Superior temporal gyrus (tissue), 1 donor: ENCODE results near the gene TRIM65.
"Not testable (repeated sequence)": the region's sequence is repeated elsewhere in the genome, so short reads cannot be mapped to it uniquely, and the experiment has no call there.

Experiments used
- DNase-seq: peaks from one replicate; pipeline ENCODE4 v3.0.0-alpha.2; 2016; ENCODE audit errors: extremely low spot score

TRIM65 gene

DNA sequence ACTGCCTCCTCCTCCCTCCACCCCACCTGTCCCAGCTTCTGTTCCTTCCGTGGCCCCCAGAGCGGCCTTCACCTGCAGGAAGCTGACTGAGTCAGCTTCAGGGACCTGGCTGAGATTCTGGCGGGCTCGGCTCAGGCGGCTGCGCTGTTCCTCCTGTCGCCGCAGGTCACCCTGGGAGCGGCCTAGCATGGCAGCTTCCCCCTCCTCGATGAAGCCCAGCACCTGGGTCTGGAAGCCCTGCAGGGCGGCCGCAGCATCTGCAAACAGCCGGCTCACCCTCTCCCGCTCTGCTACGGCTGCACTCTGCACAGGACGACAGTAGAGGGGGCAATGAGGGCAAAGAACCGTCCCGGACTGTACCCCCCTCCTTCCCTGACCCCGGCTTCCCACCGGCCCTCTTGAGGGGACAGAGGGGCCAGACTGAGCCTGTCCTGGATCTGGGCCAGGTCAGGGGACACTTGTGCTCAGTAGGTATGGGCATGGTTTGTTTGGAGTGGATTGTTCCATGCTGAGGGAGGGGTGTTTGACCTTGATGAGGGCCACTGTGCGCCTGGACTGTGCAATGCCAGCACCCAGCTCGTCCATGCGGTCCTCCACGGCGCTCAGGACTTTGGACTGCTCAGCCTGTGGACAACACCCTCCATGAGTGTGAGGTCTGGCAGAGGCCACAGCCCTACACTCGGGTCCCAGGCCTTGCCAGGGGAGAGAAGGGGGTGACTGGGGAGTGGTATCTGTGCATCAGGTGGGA is 20.4 kb downstream of the TRIM65 start:
- no peak for DNase-seq

DNA sequence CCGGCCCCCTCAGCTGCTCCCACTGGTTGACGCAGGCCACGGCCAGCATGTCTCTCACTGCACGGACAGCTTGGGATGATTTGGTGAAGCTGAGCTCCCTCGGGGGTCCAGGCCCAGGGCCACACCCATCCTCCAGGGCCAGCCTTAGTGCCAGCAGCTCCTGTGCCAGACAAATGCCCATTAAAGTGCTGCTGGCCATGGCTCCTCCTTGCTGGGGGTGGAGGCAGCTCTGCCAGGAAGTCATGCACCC is 20.9 kb downstream of the TRIM65 start:
- no peak for DNase-seq

DNA sequence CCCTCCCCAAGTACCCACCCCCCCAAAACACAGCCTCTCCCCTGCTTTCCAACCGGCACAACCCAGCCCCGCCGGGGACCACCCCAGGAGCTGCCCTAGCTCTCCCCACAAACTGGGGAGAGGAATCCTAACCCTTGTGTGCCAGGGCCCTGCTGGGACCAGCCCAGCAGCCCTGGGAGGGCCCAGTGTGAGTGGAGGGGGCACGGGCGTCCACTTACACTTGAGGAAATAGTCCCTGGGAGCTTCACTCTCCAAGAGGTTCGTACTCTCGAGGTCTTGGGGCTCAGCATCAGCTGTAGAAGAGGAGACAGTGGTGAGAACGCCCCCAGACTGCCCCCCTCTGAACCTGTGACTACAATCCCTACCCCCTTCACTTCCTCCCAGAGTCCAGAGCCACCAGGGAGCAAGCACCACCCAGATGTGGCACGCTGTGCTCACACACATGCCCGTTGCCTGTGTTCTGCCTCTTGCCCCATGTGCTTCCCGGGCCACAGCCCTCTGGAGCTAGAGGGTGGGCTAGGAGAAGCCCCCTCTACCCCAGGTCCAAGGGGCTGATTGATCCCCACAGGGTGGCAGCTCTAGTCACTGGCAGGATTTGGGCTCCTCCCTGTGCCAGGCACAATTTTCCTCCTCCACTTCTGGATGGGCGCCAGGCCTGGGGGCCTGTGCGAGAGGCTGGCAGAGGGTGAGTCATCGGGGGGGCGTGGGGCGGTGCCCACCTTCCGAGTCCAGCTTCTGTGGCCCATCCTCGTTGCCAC is 21.4 kb downstream of the TRIM65 start:
- no peak for DNase-seq

DNA sequence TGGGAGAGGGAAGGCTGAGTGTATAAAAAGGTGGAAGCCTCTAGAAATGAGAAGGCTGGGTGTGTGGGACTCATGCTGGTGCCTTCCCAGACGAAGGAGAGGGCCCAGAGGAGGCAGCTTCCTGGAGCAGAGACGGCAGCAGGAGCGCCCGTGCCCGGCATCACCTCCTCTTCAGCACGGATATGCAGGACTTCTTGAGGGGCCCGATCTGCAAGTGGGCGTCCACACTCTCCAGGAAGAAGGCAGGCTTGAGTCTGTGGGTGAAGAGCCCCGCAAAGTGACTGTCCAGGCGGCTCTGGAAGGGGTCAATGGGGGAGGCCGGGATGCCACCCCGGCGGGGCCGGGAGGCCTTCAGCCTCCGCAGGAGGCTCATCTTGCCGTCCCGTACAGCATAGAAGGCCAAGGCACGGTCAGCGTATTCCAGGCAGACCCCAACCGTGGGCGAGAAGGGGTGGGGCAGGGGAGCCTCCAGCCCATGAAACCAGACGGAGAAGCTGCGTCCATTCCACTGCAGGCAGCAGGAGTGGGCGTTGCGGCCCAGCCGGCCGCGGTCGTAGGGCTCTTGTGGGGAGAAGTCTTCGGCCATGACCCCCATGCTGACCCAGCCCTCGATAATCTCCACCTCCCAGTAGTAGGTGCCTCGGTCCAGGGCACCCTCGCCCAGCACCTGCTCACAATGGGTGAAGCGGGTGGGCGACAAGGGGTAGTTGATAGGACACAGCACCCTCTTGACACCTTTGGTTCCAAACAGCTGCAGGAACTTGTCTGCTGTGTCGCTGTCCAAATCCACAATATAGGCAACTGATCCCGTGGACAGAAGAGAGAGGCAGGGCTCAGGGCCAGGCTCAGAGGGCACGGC is 22.2 kb downstream of the TRIM65 start:
- no peak for DNase-seq

DNA sequence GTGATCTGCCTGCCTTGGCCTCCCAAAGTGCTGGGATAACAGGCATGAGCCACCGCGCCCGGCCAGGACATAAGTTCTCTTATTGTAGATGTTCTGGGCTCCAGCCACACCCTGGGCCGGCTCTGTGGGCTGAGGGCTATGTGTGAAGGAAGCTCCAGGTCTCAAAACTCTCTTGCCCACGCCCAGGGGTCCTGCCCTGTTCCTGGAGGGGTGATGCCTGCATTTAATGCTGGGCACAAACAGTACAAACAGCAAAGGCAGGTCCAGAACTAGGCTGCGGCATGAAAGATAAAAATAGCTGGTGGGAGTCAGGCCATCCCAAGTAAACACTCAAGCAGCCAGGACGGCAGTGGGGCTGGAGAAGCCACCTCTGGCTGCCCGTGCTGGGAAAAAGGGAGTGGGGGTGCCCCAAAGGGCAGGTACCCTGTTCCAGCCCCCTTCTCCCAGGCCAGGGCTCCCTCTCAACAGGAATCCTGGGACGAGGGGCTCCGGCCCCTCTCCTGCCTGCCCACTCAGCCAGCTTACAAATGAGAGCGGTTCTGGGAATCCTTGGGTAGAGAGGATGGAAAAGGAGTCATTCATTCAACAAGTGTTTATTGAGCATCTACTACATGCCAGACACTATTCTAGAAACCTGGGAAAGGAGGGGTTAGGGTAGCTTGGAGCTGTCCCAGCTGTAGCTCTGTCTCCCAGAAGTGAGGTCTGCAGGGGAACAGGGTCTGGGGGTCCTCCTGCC is 23.0 kb downstream of the TRIM65 start:
- no peak for DNase-seq

DNA sequence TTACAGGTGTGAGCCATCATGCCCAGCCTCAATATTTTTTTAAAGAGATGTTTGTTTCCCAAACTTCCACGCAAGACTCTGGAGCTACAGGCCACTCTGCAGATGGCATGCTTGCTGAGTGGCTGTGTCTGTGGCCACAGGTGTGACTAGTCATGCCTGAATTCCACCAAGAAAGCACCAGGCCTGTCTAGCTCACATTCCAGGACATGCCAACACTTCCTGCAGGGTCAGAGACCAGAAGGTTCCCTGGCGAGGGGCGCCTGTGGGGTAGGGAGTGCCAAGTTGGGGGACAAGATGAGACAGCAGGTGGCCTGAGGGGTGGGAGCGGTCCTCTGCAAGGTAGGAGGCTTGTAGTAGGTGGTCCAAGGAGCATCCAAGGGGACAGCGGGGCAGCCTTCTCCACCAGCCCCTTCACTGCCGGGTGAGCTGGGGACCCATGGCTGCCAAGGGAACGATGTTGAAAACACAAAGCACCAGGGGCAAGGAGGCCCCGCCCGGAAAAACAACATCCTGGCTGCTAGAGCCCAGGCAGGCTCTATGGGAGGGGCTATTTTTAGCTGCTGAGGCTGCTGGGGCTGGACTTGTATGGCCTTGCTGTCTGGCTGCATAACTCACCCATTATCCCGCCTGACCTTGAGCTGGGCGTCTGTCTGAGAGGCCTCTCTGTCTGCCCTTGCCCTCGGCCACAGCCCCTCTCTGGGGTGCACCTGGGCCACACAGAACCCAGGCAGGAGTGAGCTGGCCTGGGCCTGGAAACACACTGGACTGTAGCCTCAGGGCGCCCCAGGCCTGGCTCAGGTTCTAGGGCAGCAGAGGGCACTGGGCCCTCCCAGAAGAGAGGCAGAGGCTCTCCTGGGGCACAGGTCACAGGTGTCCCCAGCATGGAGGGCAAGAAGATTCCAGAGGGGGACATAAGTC is 24.1 kb downstream of the TRIM65 start:
- DNase-seq = no peak

DNA sequence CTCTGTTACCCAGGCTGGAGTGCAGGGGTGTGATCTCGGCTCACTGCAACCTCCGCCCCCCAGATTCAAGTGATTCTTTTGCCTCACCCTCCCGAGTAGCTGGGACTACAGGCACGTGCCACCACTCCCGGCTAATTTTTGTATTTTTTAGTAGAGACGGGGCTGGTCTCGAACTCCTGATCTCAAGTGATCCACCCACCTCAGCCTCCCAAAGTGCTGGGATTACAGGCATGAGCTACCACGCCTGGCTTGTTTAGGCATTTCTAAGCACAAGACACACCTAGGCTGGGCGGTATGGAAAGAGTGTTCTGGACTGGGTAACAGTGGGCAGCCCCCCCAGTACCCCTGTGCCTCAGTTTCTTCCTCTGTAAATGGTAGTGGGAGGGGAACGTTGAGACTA is 26.5 kb downstream of the TRIM65 start:
- DNase-seq = not testable (repeated sequence)

DNA sequence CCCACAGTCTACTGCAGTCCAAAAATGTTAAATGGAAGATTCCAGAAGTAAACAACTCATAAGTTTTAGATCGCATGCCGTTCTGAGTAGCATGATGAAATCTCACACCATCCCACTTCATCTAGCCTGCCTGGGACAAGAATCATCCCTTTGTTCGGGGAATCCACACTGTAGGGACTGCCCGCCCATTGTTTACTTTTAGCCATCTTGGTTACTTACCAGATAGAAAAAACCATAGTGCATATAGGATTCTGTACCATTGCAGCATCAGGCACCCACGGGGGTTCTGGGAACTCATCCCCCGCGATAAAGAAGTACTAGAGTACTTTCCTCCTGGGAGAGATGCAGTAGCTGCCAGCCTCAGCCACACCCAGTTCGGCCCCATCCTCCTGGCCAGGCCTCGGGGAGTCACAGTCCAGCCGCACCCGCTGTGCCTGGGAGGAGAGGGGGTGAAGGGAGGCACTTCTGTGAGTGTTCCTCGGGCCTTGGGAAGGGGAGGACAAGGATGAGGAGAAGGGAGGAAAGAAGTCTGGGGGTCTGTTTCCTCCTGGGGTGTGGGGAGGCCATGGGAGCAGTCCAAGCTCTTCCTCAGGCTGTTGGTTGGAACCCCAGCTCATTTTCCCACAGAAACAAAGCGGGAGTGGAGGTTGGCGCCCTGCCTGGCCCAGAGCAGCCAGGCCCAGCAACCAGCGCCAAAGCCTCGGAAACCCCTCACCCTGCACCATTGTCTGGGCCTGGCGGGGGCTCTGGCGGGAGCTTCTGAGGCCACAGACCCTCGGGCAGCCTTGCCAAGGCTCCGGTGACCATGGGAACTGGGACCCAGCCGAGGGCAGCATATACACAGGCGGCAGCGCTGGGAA is 27.2 kb downstream of the TRIM65 start:
- DNase-seq = peak; percentile 90

DNA sequence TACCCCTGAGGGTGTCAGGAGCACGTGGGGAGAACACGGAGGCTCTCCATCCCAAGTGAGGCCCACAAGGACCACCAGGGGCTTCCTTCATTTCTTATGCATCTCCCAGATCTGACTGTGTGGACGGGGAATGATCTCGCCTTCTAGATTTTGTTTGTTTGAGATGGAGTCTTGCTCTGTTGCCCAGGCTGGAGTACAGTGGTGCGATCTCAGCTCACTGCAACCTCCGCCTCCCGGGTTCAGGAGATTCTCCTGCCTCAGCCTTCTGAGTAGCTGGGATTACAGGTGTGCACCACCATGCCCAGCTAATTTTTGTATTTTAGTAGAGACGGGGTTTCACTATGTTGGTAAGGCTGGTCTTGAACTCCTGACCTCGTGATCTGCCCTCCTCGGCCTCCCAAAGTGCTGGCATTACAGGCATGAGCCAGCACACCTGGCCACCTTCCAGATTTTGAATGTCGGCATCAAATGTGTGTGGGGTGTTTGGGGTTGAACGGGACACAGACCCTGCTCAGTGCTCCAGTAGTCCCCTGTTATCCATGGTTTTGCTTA is 27.9 kb downstream of the TRIM65 start:
- DNase-seq = not testable (repeated sequence)

DNA sequence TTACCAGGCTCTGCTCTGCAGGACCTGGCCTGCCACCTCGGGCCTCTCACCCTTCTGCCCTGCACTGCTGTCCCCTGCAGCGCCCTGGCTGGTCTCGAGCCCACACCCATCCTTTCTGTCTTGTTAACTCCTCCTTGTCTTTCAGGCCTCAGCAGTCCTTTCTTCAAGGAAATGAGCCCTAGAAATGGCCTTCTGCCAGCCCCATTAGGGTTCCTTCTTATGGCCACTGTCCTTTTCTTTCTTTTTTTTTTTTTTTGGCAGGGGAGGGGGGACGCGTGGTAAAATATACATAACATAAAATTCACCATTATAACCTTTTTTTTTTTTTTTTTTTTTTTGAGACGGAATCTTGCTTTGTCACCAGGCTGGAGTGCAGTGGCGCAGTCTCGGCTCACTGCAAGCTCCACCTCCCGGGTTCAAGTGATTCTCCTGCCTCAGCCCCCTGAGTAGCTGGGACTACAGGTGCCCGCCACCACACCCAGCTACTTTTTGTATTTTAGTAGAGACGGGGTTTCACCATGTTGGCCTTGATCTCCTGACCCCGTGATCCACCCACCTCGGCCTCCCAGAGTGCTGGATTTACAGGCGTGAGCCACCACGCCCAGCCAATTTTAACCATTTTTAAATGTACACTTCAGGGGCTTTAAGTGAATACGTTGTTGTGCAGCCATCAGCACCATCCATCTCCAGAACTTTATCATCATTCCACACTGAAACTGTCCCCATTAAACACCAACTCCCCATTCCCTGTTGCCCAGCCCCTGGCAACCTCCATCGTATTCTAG is 31.2 kb downstream of the TRIM65 start:
- DNase-seq = not testable (repeated sequence)

DNA sequence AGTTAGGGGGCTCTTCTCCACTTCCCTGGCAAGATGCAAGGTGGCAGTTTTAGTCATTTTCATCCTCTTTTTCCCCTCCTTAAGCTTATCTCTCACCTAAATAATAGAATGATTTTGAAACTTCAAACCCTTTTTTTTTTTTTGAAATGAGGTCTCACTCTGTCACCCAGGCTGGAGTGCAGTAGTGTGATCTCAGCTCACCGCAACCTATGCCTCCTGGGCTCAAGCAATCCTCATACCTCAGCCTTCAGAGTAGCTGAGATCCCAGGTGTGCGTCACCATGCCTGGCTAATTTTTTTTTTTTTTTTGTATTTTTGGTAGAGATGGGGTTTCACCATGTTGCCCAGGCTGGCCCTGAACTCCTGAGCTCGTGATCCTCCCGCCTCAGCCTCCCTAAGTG is 31.9 kb downstream of the TRIM65 start:
- DNase-seq = not testable (repeated sequence)

DNA sequence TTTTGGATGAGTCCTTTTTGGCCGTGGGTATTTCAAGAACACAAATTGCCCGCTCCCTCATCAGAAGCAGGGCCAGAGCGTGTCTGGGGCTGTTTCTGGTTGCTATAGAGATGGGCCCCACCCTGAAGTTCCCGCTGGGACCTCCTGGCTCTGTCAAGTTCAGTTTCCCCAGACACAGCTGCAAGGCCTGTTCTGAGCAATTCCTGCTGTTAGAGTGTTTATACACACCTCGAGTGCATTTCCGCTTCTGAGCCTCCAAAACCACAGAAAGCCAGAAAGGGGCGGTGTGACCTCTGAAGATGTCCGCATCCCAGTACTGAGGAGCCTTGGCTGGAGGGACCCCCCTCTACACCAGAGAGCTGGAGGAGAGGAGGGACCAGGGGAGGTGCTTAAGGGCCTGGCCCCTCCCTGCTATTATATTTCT is 32.3 kb downstream of the TRIM65 start:
- DNase-seq = no peak

DNA sequence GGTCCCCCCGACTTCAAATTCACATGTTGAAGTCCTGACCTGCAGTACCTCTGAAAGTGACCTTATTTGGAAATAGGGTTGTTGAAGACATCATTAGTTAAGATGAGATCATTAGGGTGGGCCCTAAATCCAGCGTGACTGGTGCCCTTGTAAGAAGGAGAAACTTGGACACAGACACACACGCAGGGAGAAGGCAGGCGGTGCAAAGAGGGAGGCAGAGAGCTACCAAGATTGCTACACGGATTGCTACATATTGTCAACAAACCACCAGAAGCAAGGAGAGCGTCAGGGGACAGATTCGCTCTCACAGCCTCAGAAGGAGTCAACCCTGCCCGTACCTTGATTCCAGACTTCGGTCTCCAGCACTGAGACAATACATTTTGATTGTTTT is 34.8 kb downstream of the TRIM65 start:
- DNase-seq = no peak

DNA sequence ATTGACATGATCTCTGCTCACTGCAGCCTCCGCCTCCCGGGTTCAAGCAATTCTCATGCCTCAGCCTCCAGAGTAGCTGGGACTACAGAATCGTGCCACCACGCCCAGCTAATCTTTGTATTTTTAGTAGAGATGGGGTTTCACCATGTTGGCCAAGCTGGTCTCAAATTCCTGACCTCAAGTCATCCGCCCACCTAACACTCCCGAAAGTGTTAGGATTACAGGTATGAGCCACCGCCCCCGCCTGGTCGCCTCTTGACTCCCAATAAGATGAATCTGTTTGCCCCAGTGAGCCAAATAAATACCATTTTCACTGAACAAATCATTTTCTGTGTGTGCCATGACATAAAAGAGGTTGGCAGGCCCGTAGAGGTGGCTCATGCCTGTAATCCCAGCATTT is 37.4 kb downstream of the TRIM65 start:
- DNase-seq = not testable (repeated sequence)

DNA sequence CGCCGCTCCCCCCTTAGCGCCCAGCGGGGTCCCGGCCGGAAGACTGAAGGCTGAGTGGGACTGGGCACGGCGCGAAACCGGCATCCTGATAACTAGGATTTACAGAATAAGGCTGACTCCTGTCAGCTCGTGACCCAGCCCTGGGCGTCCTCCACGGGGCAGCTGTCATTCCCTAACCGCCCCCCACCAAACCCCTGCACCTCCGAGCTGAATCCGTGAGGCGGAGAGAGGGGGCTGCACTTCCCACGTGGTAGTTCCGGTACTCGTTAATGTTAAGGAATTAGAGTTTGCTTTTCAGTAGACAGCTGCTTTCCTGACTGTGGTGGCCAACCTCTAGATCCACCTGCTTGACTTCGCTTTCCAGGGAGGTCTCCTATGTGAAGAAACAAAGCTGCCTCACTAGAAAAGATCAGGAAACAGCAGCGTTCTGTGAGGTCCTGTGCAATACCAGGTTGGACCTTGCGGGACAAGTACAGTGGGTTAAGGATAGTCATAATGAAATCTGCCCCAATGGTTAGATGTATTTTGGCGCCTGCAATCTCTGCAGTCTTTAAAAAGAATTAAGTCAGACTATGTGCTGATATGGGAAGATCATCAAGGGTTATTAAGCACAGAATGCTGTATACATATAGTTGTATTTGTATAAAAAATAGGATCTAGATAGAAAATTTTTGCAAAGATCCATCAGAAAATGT is 40.5 kb downstream of the TRIM65 start:
- DNase-seq = peak; percentile 40

DNA sequence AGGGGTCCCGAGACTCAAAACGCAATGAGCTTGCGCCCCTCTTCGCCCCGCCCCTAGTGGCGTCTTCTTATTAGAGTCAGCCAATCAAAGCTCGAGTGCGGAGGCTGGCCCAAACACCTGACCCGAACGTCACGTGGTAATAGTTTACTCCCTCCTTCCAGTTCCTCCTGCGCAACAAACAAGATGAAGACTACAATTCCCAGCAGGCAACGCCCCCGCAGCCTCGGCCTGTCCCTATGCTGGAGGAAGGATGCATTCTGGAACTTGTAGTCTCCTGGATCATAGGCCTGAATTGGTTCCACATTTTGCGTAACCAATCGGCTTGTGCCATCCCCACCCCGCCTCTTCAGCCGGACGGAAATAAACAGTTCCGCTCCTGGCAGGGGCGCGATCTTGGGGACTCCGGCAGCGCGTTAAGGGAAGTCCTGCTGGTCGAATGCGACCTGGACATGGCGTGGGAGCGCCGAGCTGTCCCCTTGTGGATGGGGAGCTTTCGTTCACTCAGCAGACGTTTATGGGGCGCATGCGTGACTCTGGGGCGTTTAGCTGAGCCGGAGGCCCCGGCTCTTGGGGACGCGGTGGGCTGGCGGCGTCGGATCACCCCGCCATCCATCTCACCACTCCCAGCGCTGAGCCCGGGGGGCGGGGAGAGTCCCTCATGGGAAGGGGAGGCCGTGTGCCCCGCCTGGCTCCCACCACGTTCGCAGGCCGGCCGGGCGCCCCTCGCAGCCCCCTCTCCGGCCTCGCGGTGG is 41.3 kb downstream of the TRIM65 start, which contains the start of gene WBP2:
WBP2 (minus strand) TSS at position 26 of the 752 bp plus-strand sequence. CDS start 38 bp downstream, outside the sequence.
- DNase-seq = peak; percentile 100

DNA sequence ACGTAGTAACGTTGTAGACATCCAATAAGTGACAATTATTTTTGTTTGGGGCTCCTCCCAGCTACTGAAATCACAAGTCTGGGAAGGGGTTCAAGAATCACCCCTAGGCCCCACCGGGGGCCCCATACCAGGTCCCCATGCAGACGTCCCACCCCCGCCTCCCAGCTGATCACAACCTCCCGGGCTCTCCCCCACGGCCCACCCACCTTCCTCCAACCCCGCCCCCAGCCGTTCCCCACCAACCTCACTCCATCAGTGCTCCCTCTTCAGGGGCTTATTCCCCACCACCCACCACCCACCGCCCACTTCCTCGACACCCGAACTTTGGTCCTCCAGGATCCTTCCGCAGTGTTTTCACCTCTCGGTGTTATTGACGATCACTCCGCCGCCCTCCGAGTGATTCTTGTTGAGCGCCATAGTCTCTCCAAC is 41.9 kb downstream of the TRIM65 start:
- no peak for DNase-seq
